GM12873 (cell line): ENCODE measurements around the gene DCBLD2.

Experiments used
- TF ChIP-seq, protein P1 (sequence below): IDR thresholded peaks from 2 replicates; pipeline ENCODE4 v1.5.1; 2012; ENCODE audit warnings: low read depth, mild to moderate bottlenecking, moderate library complexity, low read length, control low read depth; ENCODE audit not compliant: insufficient read depth; ENCODE audit errors: missing control alignments

Gene DCBLD2

DNA sequence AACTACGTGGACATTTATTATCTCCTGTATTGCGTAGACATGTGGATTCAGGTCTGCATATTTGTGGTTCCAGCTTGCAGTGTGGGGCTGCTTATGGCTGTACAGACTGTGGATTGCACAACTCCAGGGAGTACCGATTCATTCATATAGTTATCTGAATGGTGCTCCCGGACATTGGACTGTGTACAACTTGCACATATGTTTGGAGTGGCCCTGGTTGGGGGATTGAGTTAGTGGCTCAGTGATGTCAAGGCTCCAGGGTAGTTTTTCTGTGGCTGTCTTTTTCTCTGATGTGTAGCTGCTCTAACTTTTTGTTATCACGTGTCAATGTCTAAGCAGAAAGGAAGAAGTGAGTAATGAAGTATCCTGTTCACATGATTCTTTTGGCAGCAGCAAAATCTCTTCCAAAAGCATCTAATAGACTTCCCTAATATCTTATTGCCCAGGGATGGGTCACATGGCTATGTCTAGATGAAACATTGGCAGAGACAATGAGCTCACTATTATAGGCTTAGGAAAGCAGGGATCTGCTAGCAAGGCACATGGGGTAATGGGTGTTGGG, 122.6 kb downstream of the DCBLD2 start:
- TF ChIP-seq, protein P1, sequence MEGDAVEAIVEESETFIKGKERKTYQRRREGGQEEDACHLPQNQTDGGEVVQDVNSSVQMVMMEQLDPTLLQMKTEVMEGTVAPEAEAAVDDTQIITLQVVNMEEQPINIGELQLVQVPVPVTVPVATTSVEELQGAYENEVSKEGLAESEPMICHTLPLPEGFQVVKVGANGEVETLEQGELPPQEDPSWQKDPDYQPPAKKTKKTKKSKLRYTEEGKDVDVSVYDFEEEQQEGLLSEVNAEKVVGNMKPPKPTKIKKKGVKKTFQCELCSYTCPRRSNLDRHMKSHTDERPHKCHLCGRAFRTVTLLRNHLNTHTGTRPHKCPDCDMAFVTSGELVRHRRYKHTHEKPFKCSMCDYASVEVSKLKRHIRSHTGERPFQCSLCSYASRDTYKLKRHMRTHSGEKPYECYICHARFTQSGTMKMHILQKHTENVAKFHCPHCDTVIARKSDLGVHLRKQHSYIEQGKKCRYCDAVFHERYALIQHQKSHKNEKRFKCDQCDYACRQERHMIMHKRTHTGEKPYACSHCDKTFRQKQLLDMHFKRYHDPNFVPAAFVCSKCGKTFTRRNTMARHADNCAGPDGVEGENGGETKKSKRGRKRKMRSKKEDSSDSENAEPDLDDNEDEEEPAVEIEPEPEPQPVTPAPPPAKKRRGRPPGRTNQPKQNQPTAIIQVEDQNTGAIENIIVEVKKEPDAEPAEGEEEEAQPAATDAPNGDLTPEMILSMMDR, result no peak

DNA sequence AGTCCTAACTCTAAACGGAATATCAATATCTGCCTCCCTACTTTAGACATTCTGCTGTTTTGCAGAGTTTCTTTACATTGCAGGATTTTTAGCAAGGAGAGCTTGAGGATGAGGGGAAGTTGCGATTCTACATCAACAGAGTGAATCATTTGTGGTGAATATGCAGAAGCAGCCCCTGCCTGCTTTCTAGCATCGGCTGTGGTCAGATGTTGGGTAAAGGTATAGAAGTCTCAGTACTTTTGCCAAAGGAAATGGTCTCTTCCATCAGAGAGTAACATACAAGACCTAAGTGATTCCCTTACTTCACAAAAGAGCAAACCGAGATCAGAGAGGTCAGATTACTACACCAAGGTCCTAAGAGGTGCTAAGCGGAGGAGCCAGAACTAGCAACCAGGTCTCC, 123.1 kb downstream of the DCBLD2 start:
- TF ChIP-seq, protein P1, result no peak

- TF ChIP-seq, protein P1, result no peak
These were observed 123.7 kb downstream of the DCBLD2 start for GRCh38 chr3:98777801-98778220.

DNA sequence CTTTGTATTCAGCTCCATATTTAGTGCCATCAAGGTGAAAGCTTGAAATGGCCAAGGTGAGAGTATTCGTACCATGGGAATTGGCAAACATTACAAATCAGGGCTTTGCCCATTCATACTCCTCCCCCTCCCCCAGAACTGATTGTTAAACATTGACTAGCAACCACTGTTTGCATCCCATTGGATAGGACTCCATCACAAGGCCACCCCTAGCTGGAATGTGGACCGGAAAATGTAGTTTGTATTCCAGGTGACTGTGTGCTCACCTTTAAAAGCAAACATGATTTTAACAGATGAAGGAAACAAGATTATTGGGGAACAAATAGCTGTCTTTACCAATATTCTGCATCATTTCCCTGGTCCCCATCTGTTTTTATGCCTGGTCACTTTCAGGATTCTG, 124.2 kb downstream of the DCBLD2 start:
- TF ChIP-seq, protein P1, result no peak

- TF ChIP-seq, protein P1, result no peak
These were observed 125.4 kb downstream of the DCBLD2 start for GRCh38 chr3:98776140-98776493.

GRCh38 chr3:98775459-98776139, 125.9 kb downstream of the DCBLD2 start:
- TF ChIP-seq, protein P1, result no peak

DNA sequence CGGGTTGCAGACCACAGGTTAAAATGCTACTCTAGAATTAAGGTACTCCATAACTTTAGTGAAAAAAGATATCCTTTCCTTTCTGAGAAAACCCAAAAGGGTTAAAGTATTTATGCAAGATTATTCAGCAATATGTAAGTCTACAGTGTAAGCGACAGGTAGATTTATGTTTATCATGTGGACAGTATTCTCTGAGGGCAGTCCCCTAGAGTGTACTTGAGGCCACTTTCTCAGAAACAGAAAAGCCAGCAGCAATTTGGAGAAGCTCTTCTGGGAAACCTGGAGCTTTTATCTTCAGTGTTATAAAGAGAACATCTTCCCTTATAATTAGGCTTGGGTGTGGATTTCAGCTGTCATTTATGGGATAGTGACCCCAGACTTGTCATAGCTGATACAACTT, 129.5 kb downstream of the DCBLD2 start:
- TF ChIP-seq, protein P1, result no peak
